A549 treated with GW870086 at 1 μM for 4 hours (cell line): ENCODE data around the gene DST. TPM values are rescaled to one million over a fixed set of nuclear protein-coding genes. Genes with fewer than 3 reads are reported as not detected.

Source experiments
- total RNA-seq: library from RNA; stranded (reverse); fragments of 200-300 nt; extraction: Qiagen RNA extraction; gene quantifications from 5 replicates; pipeline ENCODE4 v1.2.3, GENCODE V29; 2022; ENCODE audit warnings: low read depth

The DST gene
- total RNA-seq = 50.0 to 56.7 TPM (median 54.7 TPM) in 5 replicates

GRCh38 chr6:56642366-56643261 is at the start of gene DST:
Gene DST (minus strand): TSS chr6:56642889.

